Body of pancreas (tissue), 4 donors: ENCODE data around the gene URM1. TPM values are rescaled to one million over a fixed set of nuclear protein-coding genes. Genes with fewer than 3 reads are reported as not detected.

Source experiments
- ATAC-seq: fragments of 150-250 bp; one replicate; pipeline ENCODE4 v1.9.1; 2016
- DNase-seq, 4 donors: peaks; one replicate each; pipeline ENCODE4 v3.0.0-alpha.2; 2019
- H3K27ac ChIP-seq, 4 donors: fragments of 200-600 bp; sonication (generic); 1 replicate in 3 of 4; 2 replicates in 1 of 4; pipeline versions ENCODE4 v1.5.1 to v1.6.1; 2016 to 2019; ENCODE audit warnings: mild to moderate bottlenecking in 1 of 4, mixed read lengths in 1 of 4, moderate library complexity in 1 of 4
- H3K27me3 ChIP-seq, 2 donors: fragments of 200-600 bp; sonication (generic); one replicate each; pipeline ENCODE4 v1.6.0; 2016; ENCODE audit warnings: mild to moderate bottlenecking in 1 of 2
- H3K36me3 ChIP-seq, 2 donors: fragments of 200-600 bp; sonication (generic); replicated peaks in 1 of 2; 2 replicates each; pipeline ENCODE4 v1.5.1; 2016; ENCODE audit warnings: low read depth in 2 of 2; ENCODE audit not compliant: insufficient read depth in 1 of 2
- H3K4me1 ChIP-seq: fragments of 200-600 bp; sonication (generic); one replicate; pipeline ENCODE4 v1.6.0; 2016
- H3K4me3 ChIP-seq, 2 donors: fragments of 200-600 bp; sonication (generic); 1 replicate in 1 of 2; 2 replicates in 1 of 2; pipeline ENCODE4 v1.5.1; 2016 to 2019
- H3K9me3 ChIP-seq, 3 donors: fragments of 200-600 bp; sonication (generic); 1 replicate in 2 of 3; 2 replicates in 1 of 3; pipeline ENCODE4 v1.5.1; 2016
- POLR2A ChIP-seq, 3 donors: fragments of 450-650 bp; IDR thresholded peaks; one replicate each; pipeline ENCODE4 v1.6.1; 2016; ENCODE audit warnings: antibody characterized with exemption in 3 of 3, mild to moderate bottlenecking in 2 of 3
- WGBS, 2 donors: methylation state at CpG; one replicate each; pipeline ENCODE4 v1.1.5; 2017; 5-methylcytosine and 5-hydroxymethylcytosine counted together
- intact Hi-C: fragments of 100-400 bp; cut with DNase I; formaldehyde crosslinking; loops from one replicate; pipeline ENCODE4 v1.15.1; 2023
- total RNA-seq, 2 donors: library from RNA; depleted of rRNA; stranded (reverse); fragments of >200 nt; gene quantifications; one replicate each; pipeline ENCODE4 v1.1.0, GENCODE V29; 2016
- TF ChIP-seq, protein P1 (sequence below), 7 experiments: fragments of 450-650 bp in 4 of 7; fragments of 200-600 bp in 3 of 7; sonication (generic) in 3 of 7; IDR thresholded peaks; one replicate each; pipeline ENCODE4 v1.5.1; 2016 to 2019; ENCODE audit warnings: antibody characterized with exemption in 7 of 7

URM1 gene
- total RNA-seq, 2 donors from 2014 or later, result 15.6 to 23.4 TPM

DNA sequence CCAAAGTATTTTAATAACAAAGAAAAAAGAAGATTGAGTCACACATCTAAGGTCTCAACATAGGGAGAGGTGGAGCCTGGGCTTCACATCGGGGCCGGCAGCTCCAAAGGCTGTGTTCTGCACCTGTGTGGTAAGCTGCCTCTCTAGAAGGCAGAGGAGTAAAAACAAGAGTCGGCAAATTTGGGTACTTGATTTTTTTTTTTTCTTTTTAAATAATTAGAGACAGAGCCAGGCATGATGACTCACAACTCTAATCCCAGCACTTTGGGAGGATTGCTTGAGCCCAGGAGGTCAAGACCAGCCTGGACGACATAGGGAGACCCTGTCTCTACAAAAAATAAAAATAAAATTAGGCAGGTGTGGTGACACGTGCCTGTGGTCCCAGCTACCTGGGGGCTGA, 4.7 kb downstream of the URM1 start:
- intact Hi-C loops, result no loop called here
- 86 to 90% methylated on average over 5 of the region's 5 CpGs for WGBS, 2 donors
- H3K27ac ChIP-seq, result no peak overlapping the region

DNA sequence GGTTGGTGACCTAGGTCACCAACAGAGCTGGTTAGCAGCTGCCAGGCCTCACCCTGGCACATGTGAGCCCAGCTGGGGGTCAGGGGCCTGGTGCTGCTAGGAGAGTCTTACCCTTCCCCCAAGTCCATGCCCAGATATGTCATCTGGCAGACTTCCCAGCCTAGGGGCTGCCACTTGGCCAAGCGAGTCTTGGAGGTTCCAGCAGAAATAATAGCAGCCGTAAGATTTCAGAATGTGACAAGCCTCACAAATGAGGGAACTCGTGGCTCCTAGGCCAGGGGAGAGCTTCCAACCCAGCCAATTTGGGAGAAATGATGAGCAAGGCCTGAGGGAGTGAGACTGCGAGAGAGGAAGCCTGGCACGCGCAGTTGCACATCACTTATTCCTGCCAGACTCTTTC, 11.1 kb downstream of the URM1 start:
- no peak for ATAC-seq
- Histone ChIP-seq H3K9me3 (no peaks in the 10 kb centered on the region), H3K27ac (no peak overlapping the region), H3K4me3 (no peak overlapping the region), H3K4me1 (no peaks in the 10 kb centered on the region), H3K27me3 (no peaks in the 10 kb centered on the region), H3K36me3 (peaks cover 0 to 5% of the 10 kb centered on the region in 2 donors)
- TF ChIP-seq POLR2A (IDR thresholded peaks at IDR 0.05), result no peak
- TF ChIP-seq, protein P1, sequence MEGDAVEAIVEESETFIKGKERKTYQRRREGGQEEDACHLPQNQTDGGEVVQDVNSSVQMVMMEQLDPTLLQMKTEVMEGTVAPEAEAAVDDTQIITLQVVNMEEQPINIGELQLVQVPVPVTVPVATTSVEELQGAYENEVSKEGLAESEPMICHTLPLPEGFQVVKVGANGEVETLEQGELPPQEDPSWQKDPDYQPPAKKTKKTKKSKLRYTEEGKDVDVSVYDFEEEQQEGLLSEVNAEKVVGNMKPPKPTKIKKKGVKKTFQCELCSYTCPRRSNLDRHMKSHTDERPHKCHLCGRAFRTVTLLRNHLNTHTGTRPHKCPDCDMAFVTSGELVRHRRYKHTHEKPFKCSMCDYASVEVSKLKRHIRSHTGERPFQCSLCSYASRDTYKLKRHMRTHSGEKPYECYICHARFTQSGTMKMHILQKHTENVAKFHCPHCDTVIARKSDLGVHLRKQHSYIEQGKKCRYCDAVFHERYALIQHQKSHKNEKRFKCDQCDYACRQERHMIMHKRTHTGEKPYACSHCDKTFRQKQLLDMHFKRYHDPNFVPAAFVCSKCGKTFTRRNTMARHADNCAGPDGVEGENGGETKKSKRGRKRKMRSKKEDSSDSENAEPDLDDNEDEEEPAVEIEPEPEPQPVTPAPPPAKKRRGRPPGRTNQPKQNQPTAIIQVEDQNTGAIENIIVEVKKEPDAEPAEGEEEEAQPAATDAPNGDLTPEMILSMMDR (IDR thresholded peaks at IDR 0.05), result no peak
- intact Hi-C loops, result no loop called here
- 70 to 100% methylated on average over 3 to 6 of the region's 6 CpGs for WGBS, 2 donors
- no peak for DNase-seq

More for the DNA sequence above, 4.7 kb downstream of the URM1 start:
- Histone ChIP-seq H3K27me3 (no peaks in the 10 kb centered on the region), H3K9me3 (no peaks in the 10 kb centered on the region), H3K4me3 (no peak overlapping the region), H3K4me1 (peaks cover 11% of the 10 kb centered on the region), H3K36me3 (peaks cover 0 to 4% of the 10 kb centered on the region in 2 donors)
- TF ChIP-seq, protein P1 (IDR thresholded peaks at IDR 0.05), result no peak
- TF ChIP-seq POLR2A (IDR thresholded peaks at IDR 0.05), result no peak
- DNase-seq, result no peak
- no peak for ATAC-seq

DNA sequence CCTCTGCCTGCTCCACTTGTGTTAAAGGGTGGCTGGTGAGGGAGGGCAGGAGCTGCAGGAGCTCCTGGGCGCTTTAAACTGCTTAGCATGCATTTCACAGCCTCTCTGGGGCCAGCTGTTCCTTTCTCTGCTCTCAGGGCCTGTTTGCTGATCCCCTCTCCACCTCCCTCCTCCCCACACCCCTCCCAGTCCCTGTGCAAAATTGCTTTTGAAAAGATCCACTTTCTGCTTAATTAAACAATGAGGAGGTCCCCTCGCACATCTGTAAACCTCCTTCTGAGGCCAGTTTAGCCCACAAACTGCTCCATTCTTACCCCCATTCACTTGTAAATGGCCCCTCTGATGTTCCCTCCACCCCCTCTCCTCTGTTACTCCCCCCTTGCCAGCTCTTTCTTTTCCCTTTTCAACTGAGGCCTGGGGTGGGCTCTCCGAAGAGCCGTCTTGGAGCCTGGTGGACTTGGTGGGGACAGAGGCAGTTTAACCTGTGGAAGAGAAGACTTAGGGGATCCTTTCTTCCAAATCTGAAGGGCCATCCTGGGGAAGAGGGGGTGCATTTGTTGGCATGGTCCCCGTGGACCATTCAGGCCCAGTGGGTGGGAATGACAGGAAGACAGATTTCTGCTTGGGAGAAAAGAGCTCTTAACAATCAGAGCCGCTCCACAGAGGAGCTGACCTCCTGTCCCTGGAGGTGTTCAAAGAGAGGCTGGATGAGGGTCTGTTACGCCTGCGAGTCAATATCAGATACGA, 12.0 kb downstream of the URM1 start:
- DNase-seq, result peak in 1 of 4 donors; percentile 12
- H3K36me3 ChIP-seq, result peaks cover 0 to 11% of the 10 kb centered on the region in 2 donors
- TF ChIP-seq, protein P1 (IDR thresholded peaks at IDR 0.05), result no peak
- no peak for TF ChIP-seq POLR2A (IDR thresholded peaks at IDR 0.05)
- H3K9me3 ChIP-seq, result no peaks in the 10 kb centered on the region
- H3K4me1 ChIP-seq, result no peaks in the 10 kb centered on the region
- intact Hi-C loops, result no loop called here
- 86 to 88% methylated on average over 6 to 9 of the region's 9 CpGs for WGBS, 2 donors
- no peaks in the 10 kb centered on the region for H3K27me3 ChIP-seq
- no peak for ATAC-seq
- no peak overlapping the region for H3K27ac ChIP-seq
- no peak overlapping the region for H3K4me3 ChIP-seq

DNA sequence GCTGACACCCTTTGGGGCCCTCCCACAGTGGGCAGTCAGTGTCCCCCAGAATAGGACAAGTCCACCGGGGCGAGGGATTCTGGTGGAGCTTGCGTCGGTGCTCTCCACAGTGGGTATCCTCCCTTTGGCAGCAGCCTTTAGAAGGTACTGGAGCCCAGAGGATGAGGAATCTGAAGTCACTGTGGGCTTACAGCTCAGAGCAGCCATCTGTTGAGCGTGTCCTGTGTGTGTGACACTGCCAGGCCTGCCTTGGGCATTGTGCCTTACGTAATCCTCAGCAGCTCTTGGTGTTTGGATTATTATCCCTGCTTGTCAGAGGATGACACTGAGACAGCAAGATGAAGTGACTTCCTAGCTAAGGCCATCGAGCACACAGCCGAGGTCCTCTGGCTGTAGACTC, 12.6 kb downstream of the URM1 start:
- intact Hi-C loops, result no loop called here
- 78 to 91% methylated on average over 6 to 8 of the region's 8 CpGs for WGBS, 2 donors
- DNase-seq (no peak), ATAC-seq (no peak)
- H3K27ac ChIP-seq, result no peak overlapping the region
- no peaks in the 10 kb centered on the region for H3K9me3 ChIP-seq
- no peaks in the 10 kb centered on the region for H3K27me3 ChIP-seq
- H3K4me1 ChIP-seq, result no peaks in the 10 kb centered on the region
- TF ChIP-seq, protein P1 (IDR thresholded peaks at IDR 0.05), result no peak
- TF ChIP-seq POLR2A (IDR thresholded peaks at IDR 0.05), result no peak
- no peak overlapping the region for H3K4me3 ChIP-seq
- peaks cover 2 to 16% of the 10 kb centered on the region in 2 donors for H3K36me3 ChIP-seq
